Stimulated activated naive B cell treated with anti-CD40 and anti-IgM and Interleukin-4, amounts not matched to agents 10 μg/mL and 1 μg/mL and 100 μg/mL, for 72 hours (primary cell): ENCODE data around the gene RAP1GAP2.
A peak's percentile ranks its signal among the peaks of the same experiment; 100 is the strongest.

Source experiments
- ATAC-seq, 2 donors: fragments of 150-1000 bp; cut with Tn5 transposase; replicated peaks; 2 replicates each; pipeline ENCODE4 v1.10.0; 2021; ENCODE audit warnings: moderate library complexity in 1 of 2
- DNase-seq: peaks from one replicate; pipeline ENCODE4 v3.0.0; 2021
- H3K27ac Mint-ChIP-seq: one replicate; pipeline ENCODE4 v1.8.0; 2022; ENCODE audit warnings: mild to moderate bottlenecking, mixed read lengths
- H3K27me3 Mint-ChIP-seq, 2 donors: one replicate each; pipeline ENCODE4 v1.8.0; 2022; ENCODE audit warnings: mixed read lengths in 2 of 2
- H3K36me3 Mint-ChIP-seq, 2 donors: one replicate each; pipeline ENCODE4 v1.8.0; 2022; ENCODE audit warnings: mixed read lengths in 2 of 2, mild to moderate bottlenecking in 1 of 2
- H3K4me1 Mint-ChIP-seq, 2 donors: one replicate each; pipeline ENCODE4 v1.8.0; 2022; ENCODE audit warnings: mixed read lengths in 2 of 2, mild to moderate bottlenecking in 1 of 2
- H3K4me3 Mint-ChIP-seq, 2 donors: one replicate each; pipeline ENCODE4 v1.8.0; 2022; ENCODE audit warnings: mild to moderate bottlenecking in 2 of 2, mixed read lengths in 2 of 2, moderate library complexity in 1 of 2
- H3K9me3 Mint-ChIP-seq, 2 donors: one replicate each; pipeline ENCODE4 v1.8.0; 2022; ENCODE audit warnings: mixed read lengths in 2 of 2, mild to moderate bottlenecking in 1 of 2

RAP1GAP2 gene

GRCh38 chr17:2925011-2925410, 128.8 kb downstream of the RAP1GAP2 start:
- Mint-ChIP-seq H3K27ac (no peak overlapping the region), H3K36me3 (peaks cover 0 to 1% of the 10 kb centered on the region in 2 donors), H3K9me3 (no peaks in the 10 kb centered on the region), H3K4me3 (no peak overlapping the region), H3K4me1 (peaks cover 4 to 16% of the 10 kb centered on the region in 2 donors), H3K27me3 (peaks cover 4 to 5% of the 10 kb centered on the region in 2 donors)
- no peak for ATAC-seq
- DNase-seq, result no peak

- no peak overlapping the region for H3K27ac Mint-ChIP-seq
- H3K9me3 Mint-ChIP-seq, result no peaks in the 10 kb centered on the region
- H3K36me3 Mint-ChIP-seq, result peaks cover 0 to 1% of the 10 kb centered on the region in 2 donors
- peaks cover 11 to 27% of the 10 kb centered on the region in 2 donors for H3K4me1 Mint-ChIP-seq
- H3K27me3 Mint-ChIP-seq, result peaks cover 4 to 5% of the 10 kb centered on the region in 2 donors
- ATAC-seq (no peak), DNase-seq (no peak)
- H3K4me3 Mint-ChIP-seq, result no peak overlapping the region
Measured at GRCh38 chr17:2926019-2926650, 129.9 kb downstream of the RAP1GAP2 start.

- Mint-ChIP-seq H3K27me3 (peaks cover 5 to 8% of the 10 kb centered on the region in 2 donors), H3K9me3 (no peaks in the 10 kb centered on the region), H3K36me3 (no peaks in the 10 kb centered on the region), H3K27ac (no peak overlapping the region), H3K4me1 (peaks cover 23 to 39% of the 10 kb centered on the region in 2 donors), H3K4me3 (no peak overlapping the region)
- ATAC-seq (no peak), DNase-seq (no peak)
Measured at GRCh38 chr17:2928294-2928890, 132.2 kb downstream of the RAP1GAP2 start.

- H3K9me3 Mint-ChIP-seq, result no peaks in the 10 kb centered on the region
- H3K4me1 Mint-ChIP-seq, result peaks cover 23 to 39% of the 10 kb centered on the region in 2 donors
- H3K36me3 Mint-ChIP-seq, result no peaks in the 10 kb centered on the region
- H3K27me3 Mint-ChIP-seq, result peaks cover 6 to 9% of the 10 kb centered on the region in 2 donors
- no peak overlapping the region for H3K4me3 Mint-ChIP-seq
- ATAC-seq, result peak in 1 of 2 donors; percentile 29
- no peak for DNase-seq
- no peak overlapping the region for H3K27ac Mint-ChIP-seq
Measured at GRCh38 chr17:2929881-2930533, 133.8 kb downstream of the RAP1GAP2 start.

GRCh38 chr17:2931876-2932275, 135.6 kb downstream of the RAP1GAP2 start:
- Mint-ChIP-seq H3K9me3 (no peaks in the 10 kb centered on the region), H3K4me3 (no peak overlapping the region), H3K27ac (no peak overlapping the region), H3K4me1 (peaks cover 36 to 51% of the 10 kb centered on the region in 2 donors), H3K36me3 (no peaks in the 10 kb centered on the region), H3K27me3 (peaks cover 22 to 25% of the 10 kb centered on the region in 2 donors)
- ATAC-seq, result no peak
- no peak for DNase-seq

- H3K36me3 Mint-ChIP-seq, result no peaks in the 10 kb centered on the region
- ATAC-seq, result no peak
- H3K9me3 Mint-ChIP-seq, result no peaks in the 10 kb centered on the region
- H3K27ac Mint-ChIP-seq, result no peak overlapping the region
- peaks cover 26 to 34% of the 10 kb centered on the region in 2 donors for H3K27me3 Mint-ChIP-seq
- no peak overlapping the region for H3K4me3 Mint-ChIP-seq
- DNase-seq, result no peak
- peaks cover 39 to 56% of the 10 kb centered on the region in 2 donors for H3K4me1 Mint-ChIP-seq
Measured at GRCh38 chr17:2932946-2933345, 136.7 kb downstream of the RAP1GAP2 start.

- DNase-seq (no peak), ATAC-seq (no peak)
- H3K27me3 Mint-ChIP-seq, result peaks cover 26 to 36% of the 10 kb centered on the region in 2 donors
- no peaks in the 10 kb centered on the region for H3K9me3 Mint-ChIP-seq
- H3K27ac Mint-ChIP-seq, result no peak overlapping the region
- H3K4me1 Mint-ChIP-seq, result peaks cover 39 to 56% of the 10 kb centered on the region in 2 donors
- H3K36me3 Mint-ChIP-seq, result no peaks in the 10 kb centered on the region
- no peak overlapping the region for H3K4me3 Mint-ChIP-seq
Measured at GRCh38 chr17:2933606-2934005, 137.4 kb downstream of the RAP1GAP2 start.

- no peak overlapping the region for H3K27ac Mint-ChIP-seq
- H3K4me3 Mint-ChIP-seq, result peak overlapping the region in 1 of 2 donors; percentile 34
- no peak for DNase-seq
- H3K36me3 Mint-ChIP-seq, result no peaks in the 10 kb centered on the region
- peaks cover 26 to 36% of the 10 kb centered on the region in 2 donors for H3K27me3 Mint-ChIP-seq
- H3K9me3 Mint-ChIP-seq, result no peaks in the 10 kb centered on the region
- peaks cover 31 to 45% of the 10 kb centered on the region in 2 donors for H3K4me1 Mint-ChIP-seq
- no peak for ATAC-seq
Measured at GRCh38 chr17:2935632-2936031, 139.4 kb downstream of the RAP1GAP2 start.

- Mint-ChIP-seq H3K27ac (no peak overlapping the region), H3K9me3 (no peaks in the 10 kb centered on the region), H3K27me3 (peaks cover 26 to 36% of the 10 kb centered on the region in 2 donors), H3K4me3 (no peak overlapping the region), H3K36me3 (no peaks in the 10 kb centered on the region), H3K4me1 (peaks cover 25 to 38% of the 10 kb centered on the region in 2 donors)
- ATAC-seq (no peak), DNase-seq (no peak)
Measured at GRCh38 chr17:2936351-2936750, 140.1 kb downstream of the RAP1GAP2 start.

GRCh38 chr17:2936771-2937321, 140.6 kb downstream of the RAP1GAP2 start:
- Mint-ChIP-seq H3K9me3 (no peaks in the 10 kb centered on the region), H3K27ac (no peak overlapping the region), H3K4me1 (peaks cover 20 to 33% of the 10 kb centered on the region in 2 donors), H3K4me3 (no peak overlapping the region), H3K27me3 (peaks cover 26 to 36% of the 10 kb centered on the region in 2 donors), H3K36me3 (no peaks in the 10 kb centered on the region)
- DNase-seq (no peak), ATAC-seq (no peak)

GRCh38 chr17:2937331-2938003, 141.2 kb downstream of the RAP1GAP2 start:
- Mint-ChIP-seq H3K9me3 (no peaks in the 10 kb centered on the region), H3K4me1 (peaks cover 16 to 28% of the 10 kb centered on the region in 2 donors), H3K27ac (no peak overlapping the region), H3K36me3 (no peaks in the 10 kb centered on the region), H3K27me3 (peaks cover 26 to 36% of the 10 kb centered on the region in 2 donors), H3K4me3 (no peak overlapping the region)
- ATAC-seq, result no peak
- DNase-seq, result no peak

- DNase-seq (no peak), ATAC-seq (peak in 1 of 2 donors; percentile 33)
- H3K27me3 Mint-ChIP-seq, result peaks cover 22 to 29% of the 10 kb centered on the region in 2 donors
- H3K4me3 Mint-ChIP-seq, result no peak overlapping the region
- H3K36me3 Mint-ChIP-seq, result no peaks in the 10 kb centered on the region
- H3K4me1 Mint-ChIP-seq, result peaks cover 16 to 28% of the 10 kb centered on the region in 2 donors
- H3K27ac Mint-ChIP-seq, result peak overlapping the region; percentile 11
- H3K9me3 Mint-ChIP-seq, result no peaks in the 10 kb centered on the region
Measured at GRCh38 chr17:2939714-2940351, 143.6 kb downstream of the RAP1GAP2 start.

- Mint-ChIP-seq H3K9me3 (no peaks in the 10 kb centered on the region), H3K4me1 (peaks cover 15 to 26% of the 10 kb centered on the region in 2 donors), H3K27ac (no peak overlapping the region), H3K36me3 (no peaks in the 10 kb centered on the region), H3K4me3 (no peak overlapping the region), H3K27me3 (peaks cover 17 to 24% of the 10 kb centered on the region in 2 donors)
- DNase-seq (no peak), ATAC-seq (no peak)
Measured at GRCh38 chr17:2940352-2940751, 144.1 kb downstream of the RAP1GAP2 start.

- Mint-ChIP-seq H3K4me1 (peaks cover 2 to 6% of the 10 kb centered on the region in 2 donors), H3K27ac (no peak overlapping the region), H3K9me3 (no peaks in the 10 kb centered on the region), H3K36me3 (no peaks in the 10 kb centered on the region), H3K4me3 (no peak overlapping the region), H3K27me3 (peaks cover 0 to 3% of the 10 kb centered on the region in 2 donors)
- ATAC-seq (no peak), DNase-seq (no peak)
Measured at GRCh38 chr17:2943981-2944380, 147.7 kb downstream of the RAP1GAP2 start.
